Stomach (tissue), 9 donors: ENCODE results near the gene GNL1. TPM values are rescaled to one million over a fixed set of nuclear protein-coding genes. Genes with fewer than 3 reads are reported as not detected.

Experiments used
- DNase-seq, 2 donors: peaks; one replicate each; pipeline versions ENCODE4 v3.0.0 to v3.0.0-alpha.2; 2013 to 2019
- H3K27ac ChIP-seq, 5 donors: fragments of 200-600 bp in 4 of 5; sonication (generic) in 4 of 5; one replicate each; pipeline ENCODE4 v1.5.1; 2013 to 2019; ENCODE audit warnings: mild to moderate bottlenecking in 1 of 5, moderate library complexity in 1 of 5
- H3K27me3 ChIP-seq, 3 donors: fragments of 200-600 bp; sonication (generic); one replicate each; pipeline ENCODE4 v1.5.1; 2017 to 2019; ENCODE audit warnings: mixed run types in 1 of 3
- H3K36me3 ChIP-seq, 4 donors: fragments of 200-600 bp; sonication (generic); 1 replicate in 3 of 4; 2 replicates in 1 of 4; pipeline ENCODE4 v1.5.1; 2016 to 2019
- H3K4me1 ChIP-seq, 4 donors: fragments of 200-600 bp; sonication (generic); one replicate each; pipeline ENCODE4 v1.5.1; 2016 to 2019
- H3K4me3 ChIP-seq, 4 donors: fragments of 200-600 bp; sonication (generic) in 3 of 4; one replicate each; pipeline ENCODE4 v1.5.1; 2016 to 2019; ENCODE audit warnings: mild to moderate bottlenecking in 1 of 4
- H3K9me3 ChIP-seq, 4 donors: fragments of 200-600 bp; sonication (generic); one replicate each; pipeline ENCODE4 v1.5.1; 2016 to 2019
- EP300 ChIP-seq: sonication (generic); formaldehyde crosslinking; IDR thresholded peaks from one replicate; pipeline ENCODE4 v1.6.1; 2017; ENCODE audit warnings: antibody characterized with exemption
- POLR2A ChIP-seq, 4 donors: fragments of 450-650 bp; IDR thresholded peaks; one replicate each; pipeline ENCODE4 v1.6.1; 2016; ENCODE audit warnings: antibody characterized with exemption in 4 of 4, control low read depth in 2 of 4, mild to moderate bottlenecking in 1 of 4, moderate library complexity in 1 of 4
- POLR2AphosphoS5 ChIP-seq, 3 donors: sonication (generic); formaldehyde crosslinking; IDR thresholded peaks; one replicate each; pipeline ENCODE4 v1.6.1; 2016; ENCODE audit warnings: antibody characterized with exemption in 3 of 3
- WGBS, 5 donors: extraction: QIAGEN DNeasy Blood & Tissue Kit in 3 of 5; methylation state at CpG; one replicate each; pipeline versions ENCODE4 v1.1.5 to v1.1.7; 2013 to 2018; 5-methylcytosine and 5-hydroxymethylcytosine counted together
- intact Hi-C: fragments of 100-400 bp; cut with DNase I; formaldehyde crosslinking; loops from one replicate; pipeline ENCODE4 v1.15.1; 2023; ENCODE audit warnings: low total_unique reads
- polyA plus RNA-seq, 3 donors: library from polyadenylated mRNA; stranded (reverse); fragments of 200-250 nt; gene quantifications; one replicate each; pipeline ENCODE4 v1.2.3, GENCODE V29; 2013
- total RNA-seq, 5 donors: library from RNA; depleted of rRNA; stranded (reverse); fragments of >200 nt; gene quantifications; one replicate each; pipeline versions ENCODE4 v1.1.0 to v1.2.3, GENCODE V29; 2014 to 2016
- TF ChIP-seq, protein P1 (sequence below), 7 experiments: fragments of 450-650 bp in 4 of 7; fragments of 200-600 bp in 3 of 7; sonication (generic) in 3 of 7; IDR thresholded peaks; one replicate each; pipeline ENCODE4 v1.5.1; 2016 to 2019; ENCODE audit warnings: antibody characterized with exemption in 7 of 7, control low read depth in 2 of 7, mild to moderate bottlenecking in 1 of 7
- donor health status: healthy with polysubstance abuse.
- donor health status: Bipolar disorder and iron deficiency.
- donor health status: healthy.

GNL1 gene
- total and polyA plus RNA-seq, 8 donors = 12.7 to 53.3 (median 31.2) TPM

DNA sequence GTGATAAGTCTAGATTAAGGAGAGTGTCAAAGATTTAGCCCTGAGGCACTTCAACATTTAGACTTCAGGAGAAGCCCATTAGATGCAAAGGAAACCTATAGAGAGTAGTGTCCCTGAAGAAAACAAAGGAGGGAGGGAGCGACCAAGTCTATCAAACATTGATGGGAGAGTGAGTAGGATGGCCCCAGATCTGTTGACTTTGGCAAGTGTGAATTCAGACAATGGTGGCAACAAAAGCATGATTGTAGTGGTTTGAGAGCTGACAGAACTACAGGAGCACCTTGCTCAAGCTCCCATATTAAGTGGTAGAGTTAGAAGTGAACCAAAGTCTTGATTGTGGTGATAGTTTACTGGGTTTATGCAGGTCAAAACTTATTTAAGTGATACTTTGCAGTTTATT, 14.0 kb upstream of the GNL1 start:
- H3K27ac ChIP-seq = peak overlapping the region in 4 of 5 donors; percentile 89 to 96 (median 92)
- 35 to 60% (median 57%) methylated on average over 1 of the region's 1 CpG for WGBS, 5 donors
- H3K36me3 ChIP-seq = peaks cover 0 to 12% (median 0%) of the 10 kb centered on the region in 4 donors
- intact Hi-C loops = no loop called here
- H3K9me3 ChIP-seq = no peaks in the 10 kb centered on the region
- H3K27me3 ChIP-seq = no peaks in the 10 kb centered on the region
- H3K4me1 ChIP-seq = peaks cover 32 to 62% (median 48%) of the 10 kb centered on the region in 4 donors
- TF ChIP-seq, protein P1, sequence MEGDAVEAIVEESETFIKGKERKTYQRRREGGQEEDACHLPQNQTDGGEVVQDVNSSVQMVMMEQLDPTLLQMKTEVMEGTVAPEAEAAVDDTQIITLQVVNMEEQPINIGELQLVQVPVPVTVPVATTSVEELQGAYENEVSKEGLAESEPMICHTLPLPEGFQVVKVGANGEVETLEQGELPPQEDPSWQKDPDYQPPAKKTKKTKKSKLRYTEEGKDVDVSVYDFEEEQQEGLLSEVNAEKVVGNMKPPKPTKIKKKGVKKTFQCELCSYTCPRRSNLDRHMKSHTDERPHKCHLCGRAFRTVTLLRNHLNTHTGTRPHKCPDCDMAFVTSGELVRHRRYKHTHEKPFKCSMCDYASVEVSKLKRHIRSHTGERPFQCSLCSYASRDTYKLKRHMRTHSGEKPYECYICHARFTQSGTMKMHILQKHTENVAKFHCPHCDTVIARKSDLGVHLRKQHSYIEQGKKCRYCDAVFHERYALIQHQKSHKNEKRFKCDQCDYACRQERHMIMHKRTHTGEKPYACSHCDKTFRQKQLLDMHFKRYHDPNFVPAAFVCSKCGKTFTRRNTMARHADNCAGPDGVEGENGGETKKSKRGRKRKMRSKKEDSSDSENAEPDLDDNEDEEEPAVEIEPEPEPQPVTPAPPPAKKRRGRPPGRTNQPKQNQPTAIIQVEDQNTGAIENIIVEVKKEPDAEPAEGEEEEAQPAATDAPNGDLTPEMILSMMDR (IDR thresholded peaks at IDR 0.05) = no peak
- no peak for TF ChIP-seq POLR2A (IDR thresholded peaks at IDR 0.05)
- no peak for TF ChIP-seq POLR2AphosphoS5 (IDR thresholded peaks at IDR 0.05)
- DNase-seq = no peak
- peak overlapping the region; percentile 65 to 87 (median 76) for H3K4me3 ChIP-seq

- H3K4me1 ChIP-seq = peaks cover 22 to 42% (median 31%) of the 10 kb centered on the region in 4 donors
- H3K4me3 ChIP-seq = no peak overlapping the region
- no peak overlapping the region for H3K27ac ChIP-seq
- no peaks in the 10 kb centered on the region for H3K27me3 ChIP-seq
- H3K9me3 ChIP-seq = no peaks in the 10 kb centered on the region
- WGBS, 5 donors = 44 to 60% (median 53%) methylated on average over 3 of the region's 3 CpGs
- DNase-seq = peak in 1 of 2 donors; percentile 26
- H3K36me3 ChIP-seq = peaks cover 2 to 6% (median 3%) of the 10 kb centered on the region in 4 donors
- intact Hi-C loops = no loop called here
- TF ChIP-seq EP300 (no peak), POLR2A (IDR thresholded peaks at IDR 0.05) (no peak), POLR2AphosphoS5 (IDR thresholded peaks at IDR 0.05) (no peak)
- TF ChIP-seq, protein P1 (IDR thresholded peaks at IDR 0.05) = no peak
Observed at GRCh38 chr6:30568245-30568644, 12.0 kb upstream of the GNL1 start.

DNA sequence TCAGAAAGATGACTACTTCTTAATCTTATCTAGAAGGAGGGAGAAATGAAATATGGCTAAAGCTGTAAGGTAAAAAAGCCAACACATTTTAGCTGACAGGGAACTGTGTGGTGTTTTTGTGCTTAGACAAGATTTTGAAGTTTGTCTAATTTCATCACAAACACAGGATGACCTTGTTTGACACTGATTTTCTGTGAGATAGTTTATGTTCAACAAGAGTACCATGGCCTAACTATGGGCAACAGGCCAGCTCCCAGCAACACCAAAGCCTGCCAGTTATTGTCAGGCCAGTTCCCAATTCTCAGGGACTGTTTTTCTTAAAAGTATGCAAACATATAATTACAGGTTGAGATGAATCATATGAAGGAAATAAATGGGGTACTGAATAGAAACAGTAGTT, 9.5 kb upstream of the GNL1 start:
- peaks cover 12 to 27% (median 25%) of the 10 kb centered on the region in 4 donors for H3K36me3 ChIP-seq
- H3K9me3 ChIP-seq = no peaks in the 10 kb centered on the region
- TF ChIP-seq, protein P1 (IDR thresholded peaks at IDR 0.05) = no peak
- TF ChIP-seq POLR2AphosphoS5 (IDR thresholded peaks at IDR 0.05) (no peak), POLR2A (IDR thresholded peaks at IDR 0.05) (no peak), EP300 (no peak)
- H3K27ac ChIP-seq = no peak overlapping the region
- intact Hi-C loops = no loop called here
- H3K4me3 ChIP-seq = no peak overlapping the region
- no peak for DNase-seq
- H3K27me3 ChIP-seq = no peaks in the 10 kb centered on the region
- H3K4me1 ChIP-seq = peaks cover 9 to 26% (median 16%) of the 10 kb centered on the region in 4 donors

DNA sequence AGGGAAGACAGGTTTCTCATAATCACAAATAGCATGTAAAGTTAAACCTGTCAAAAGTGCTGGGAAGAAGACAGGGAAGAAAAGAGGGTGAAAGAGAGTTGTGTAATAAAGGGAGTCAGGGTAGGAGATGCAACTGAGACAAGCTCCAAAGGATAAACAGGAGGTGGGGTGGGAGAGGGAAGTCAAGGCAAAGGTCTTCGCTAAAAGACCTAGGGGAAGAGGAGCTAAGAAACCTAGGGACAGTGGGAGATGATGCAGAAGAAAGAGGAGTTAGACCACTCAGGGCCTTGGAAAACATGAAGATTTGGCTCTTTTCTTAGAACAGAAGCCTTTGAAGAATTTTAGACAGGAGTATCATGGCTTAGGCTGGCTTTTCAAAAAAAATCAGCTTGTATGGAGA, 7.8 kb upstream of the GNL1 start:
- Histone ChIP-seq H3K4me1 (peaks cover 0 to 12% (median 6%) of the 10 kb centered on the region in 4 donors), H3K9me3 (no peaks in the 10 kb centered on the region), H3K27me3 (no peaks in the 10 kb centered on the region), H3K27ac (no peak overlapping the region), H3K36me3 (peaks cover 12 to 27% (median 25%) of the 10 kb centered on the region in 4 donors), H3K4me3 (no peak overlapping the region)
- WGBS, 5 donors = 97 to 100% (median 100%) methylated on average over 1 of the region's 1 CpG
- intact Hi-C loops = no loop called here
- DNase-seq = no peak
- TF ChIP-seq, protein P1 (IDR thresholded peaks at IDR 0.05) = no peak
- TF ChIP-seq EP300 (no peak), POLR2A (IDR thresholded peaks at IDR 0.05) (no peak), POLR2AphosphoS5 (IDR thresholded peaks at IDR 0.05) (no peak)
